GM18498 (cell line): ENCODE results near the gene ACADL.

Experiments
- ATAC-seq: cut with Tn5 transposase; IDR thresholded peaks from one replicate; pipeline ENCODE4 v1.9.1; 2021; ENCODE audit warnings: mild to moderate bottlenecking, moderate library complexity; ENCODE audit not compliant: unreplicated experiment

The ACADL gene

GRCh38 chr2:210224941-210225672, at the start of gene ACADL:
ACADL (minus strand) TSS chr2:210225447; CDS start chr2:210225263, 184 bp downstream.
- peak; percentile 57 for ATAC-seq

DNA sequence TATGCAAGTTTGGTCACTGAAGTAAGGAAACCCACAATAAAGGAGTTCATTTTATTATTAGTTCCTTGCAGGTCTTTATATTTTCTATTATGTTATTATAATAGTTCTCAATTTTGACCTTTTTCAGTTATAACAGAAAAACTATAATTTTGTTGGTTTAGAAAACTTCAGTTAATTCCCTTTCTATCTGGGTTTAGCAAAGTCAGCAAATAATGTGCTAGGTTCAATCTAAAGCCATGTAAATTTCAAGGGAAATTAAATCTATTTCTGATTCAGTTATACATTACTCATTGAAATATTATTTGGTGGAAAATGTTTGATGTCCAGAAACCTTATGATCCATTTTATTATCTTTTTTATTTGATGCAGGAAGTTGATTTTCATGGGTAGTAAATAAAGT, 46.1 kb upstream of the ACADL start:
- no peak for ATAC-seq

- no peak for ATAC-seq
Measured at GRCh38 chr2:210269148-210269547, 43.9 kb upstream of the ACADL start.

GRCh38 chr2:210268281-210268680, 43.0 kb upstream of the ACADL start:
- no peak for ATAC-seq

DNA sequence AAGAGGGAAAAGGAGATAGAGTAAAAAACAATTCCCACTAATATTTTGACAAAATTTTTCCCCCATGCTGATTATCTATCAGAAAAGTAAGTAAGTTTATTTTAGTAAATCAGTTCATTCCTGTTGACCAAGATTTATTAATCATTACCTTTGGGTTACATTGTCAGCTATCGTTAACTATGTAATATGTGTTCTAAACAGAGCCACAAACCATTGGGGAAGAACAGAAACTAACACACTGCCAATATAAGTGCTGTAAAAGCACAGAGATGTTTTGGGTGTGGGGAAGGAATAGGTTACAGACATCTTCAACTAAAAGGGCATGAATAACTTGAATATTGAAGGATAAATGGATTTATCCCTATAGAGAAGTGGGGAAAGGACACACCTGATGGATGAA, 42.5 kb upstream of the ACADL start:
- ATAC-seq = no peak

DNA sequence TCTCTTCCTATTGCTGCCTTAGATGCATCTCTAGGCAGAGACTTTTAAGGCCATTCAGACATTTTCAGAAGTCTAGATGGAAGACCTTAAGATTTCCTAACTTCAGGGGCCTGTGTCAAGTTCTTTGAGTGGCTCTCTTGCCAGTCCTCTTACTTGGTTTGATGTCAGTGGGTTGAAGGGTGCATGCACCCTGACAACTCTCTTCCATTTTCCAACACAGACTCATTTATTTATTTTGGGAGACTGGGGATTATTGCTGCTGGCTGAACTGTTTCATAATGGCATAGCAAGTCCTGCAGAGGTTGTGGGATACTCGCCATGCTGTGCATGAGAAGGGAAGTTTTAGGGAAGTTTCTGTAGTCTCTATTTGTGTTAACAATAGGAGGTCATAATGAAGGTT, 39.0 kb upstream of the ACADL start:
- no peak for ATAC-seq

- ATAC-seq = no peak
Measured at GRCh38 chr2:210263841-210264240, 38.6 kb upstream of the ACADL start.

DNA sequence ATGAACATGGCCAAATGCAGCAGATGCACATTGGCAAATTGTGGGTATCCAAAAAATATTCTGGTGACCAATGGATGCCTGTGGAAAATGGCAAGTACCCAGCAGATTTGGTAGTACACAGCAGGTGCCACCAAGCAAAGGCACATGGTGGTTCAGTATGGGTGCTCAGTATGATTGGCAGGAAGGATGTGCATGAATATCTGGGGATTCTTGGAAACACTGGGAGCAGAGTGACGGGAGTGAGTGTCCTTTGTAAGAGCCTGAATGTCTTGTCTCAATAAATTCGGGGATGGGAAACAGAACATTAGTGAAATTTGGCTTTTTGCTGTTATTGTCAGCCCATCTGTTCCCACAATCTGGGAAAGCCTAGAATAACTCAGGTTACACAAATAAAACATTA, 36.8 kb upstream of the ACADL start:
- no peak for ATAC-seq

DNA sequence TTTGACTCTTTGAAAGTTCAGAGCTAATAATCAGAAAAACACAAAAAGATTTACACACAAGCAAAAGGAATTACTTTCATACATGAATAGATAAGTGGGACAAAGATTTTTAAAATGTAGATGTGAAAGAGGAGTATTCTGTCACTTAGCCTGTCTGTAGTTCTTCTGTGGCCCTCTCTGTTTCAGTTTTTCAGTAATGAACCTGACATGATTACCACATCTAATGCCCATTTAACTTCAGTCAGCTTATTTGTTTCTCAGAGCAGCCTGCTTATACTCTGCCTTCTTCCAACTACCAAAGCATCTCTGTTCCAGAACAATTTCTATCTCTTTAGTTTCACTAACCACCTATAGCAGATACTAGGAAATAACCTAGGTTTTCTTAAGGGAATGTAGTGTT, 34.4 kb upstream of the ACADL start:
- peak; percentile 52 for ATAC-seq

DNA sequence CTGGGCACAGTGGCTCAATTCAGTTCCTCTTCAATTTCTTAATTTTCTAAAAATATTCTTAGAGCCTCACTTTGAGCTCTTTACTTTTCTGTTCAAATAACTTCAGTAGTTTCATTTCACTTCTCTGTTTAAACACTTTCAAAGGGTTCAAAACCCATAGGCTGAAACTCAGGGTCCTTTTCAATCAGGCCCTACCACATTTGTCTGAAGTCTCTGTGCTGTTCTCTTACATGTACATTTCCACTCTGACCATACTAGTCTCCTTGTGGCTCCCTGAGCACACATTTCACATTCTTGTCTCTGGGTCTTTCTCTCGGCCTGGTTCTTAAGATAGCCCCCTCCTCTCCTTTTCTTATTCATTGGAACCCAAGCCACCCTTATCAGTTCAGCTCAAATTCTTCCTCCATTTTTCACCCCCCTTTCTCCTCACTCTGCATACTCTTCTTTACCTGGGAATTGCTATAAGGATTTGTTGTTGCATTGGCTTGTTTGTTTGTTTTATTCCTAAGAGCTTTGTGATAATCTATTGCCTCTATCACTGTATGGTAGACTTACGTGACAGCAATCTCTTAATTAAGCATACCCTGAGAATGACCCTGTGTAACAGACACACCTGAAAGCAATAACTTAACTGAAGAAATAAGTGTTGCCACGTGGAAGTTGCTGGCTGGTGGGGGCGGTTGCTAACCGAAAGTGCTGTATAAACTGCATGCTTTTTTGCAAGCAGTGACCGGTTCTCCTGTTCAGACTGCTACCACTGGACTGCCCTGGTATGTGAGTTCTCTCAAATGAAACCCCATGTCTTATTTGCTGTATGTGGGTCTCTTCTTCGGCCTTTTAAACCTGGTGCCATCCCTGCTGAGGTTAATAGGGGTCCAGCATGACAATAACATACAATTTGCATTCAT, 27.7 kb upstream of the ACADL start:
- no peak for ATAC-seq

DNA sequence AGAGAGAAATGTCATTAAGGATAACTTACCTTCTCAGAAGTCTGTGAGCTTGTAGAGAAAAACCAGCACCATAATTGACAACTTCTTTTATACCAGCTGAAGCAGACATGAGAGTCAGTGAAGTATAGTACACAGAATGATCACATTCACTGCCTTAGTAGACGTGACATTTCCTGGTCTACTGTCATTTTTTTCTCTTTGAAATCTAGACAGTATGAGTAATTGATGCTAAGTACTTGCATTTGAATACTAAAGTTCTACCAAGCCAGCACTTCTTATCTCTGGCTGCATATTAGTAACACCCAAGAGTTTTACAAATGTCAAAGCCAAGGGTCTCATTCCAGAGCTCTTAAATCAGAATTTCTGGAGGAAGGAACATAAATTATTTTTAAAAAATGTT, 25.4 kb upstream of the ACADL start:
- no peak for ATAC-seq

DNA sequence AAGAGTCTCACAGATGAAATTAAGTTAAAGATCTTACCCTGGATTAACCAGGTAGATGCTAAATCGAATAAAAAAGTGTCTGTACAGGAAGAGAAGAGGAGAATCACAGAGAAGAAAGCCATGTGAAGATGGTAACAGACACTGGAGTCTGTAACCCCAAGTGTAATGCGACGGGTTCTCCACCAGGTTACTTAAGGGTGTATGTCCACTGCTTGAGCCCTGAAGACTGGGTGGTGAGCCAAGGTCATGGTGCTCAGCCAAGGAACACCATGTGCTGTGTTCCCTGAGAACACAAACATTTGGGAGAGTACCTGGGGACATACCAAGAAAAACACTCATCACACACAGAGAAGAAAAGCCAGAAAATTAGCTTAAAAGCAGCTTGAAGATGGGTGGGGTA, 8.2 kb upstream of the ACADL start:
- ATAC-seq = no peak

DNA sequence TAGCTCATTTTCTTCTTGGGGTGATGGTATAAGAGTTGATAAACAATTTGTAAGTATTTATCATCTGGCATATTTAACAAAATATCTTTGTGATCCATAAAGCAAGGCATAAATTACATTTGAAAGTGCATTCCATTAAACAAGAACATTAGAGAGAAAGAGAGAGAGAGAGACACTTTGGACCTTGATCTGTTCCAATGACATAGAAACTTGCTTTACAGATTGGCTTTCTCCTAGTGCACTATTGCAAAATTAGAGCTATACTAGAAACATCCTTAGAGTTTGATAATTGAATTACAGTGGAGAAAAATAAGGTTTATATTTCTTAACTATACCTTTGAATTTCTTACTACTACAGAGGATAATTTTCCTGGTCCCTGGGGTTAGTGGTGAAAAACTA, 5.7 kb upstream of the ACADL start:
- no peak for ATAC-seq

DNA sequence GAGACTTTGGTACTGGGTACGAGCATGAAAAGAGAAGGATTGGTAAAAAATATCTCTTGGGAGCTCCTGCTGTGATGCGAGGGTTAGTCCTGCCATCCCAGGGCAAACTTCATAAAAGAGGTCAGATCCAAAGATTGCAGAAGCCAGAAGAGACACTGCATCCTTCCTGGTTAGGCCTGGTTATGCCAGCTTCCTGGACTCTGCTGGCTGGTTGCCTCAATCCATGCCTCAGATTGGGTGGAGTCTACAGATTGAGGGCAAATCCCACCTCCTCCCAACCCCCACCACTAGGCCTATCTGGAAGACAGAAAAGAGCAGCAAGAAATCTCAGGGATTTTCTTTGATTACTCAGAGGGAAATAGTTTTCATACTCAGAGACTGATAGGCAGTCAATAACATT, 5.3 kb upstream of the ACADL start:
- ATAC-seq = no peak

DNA sequence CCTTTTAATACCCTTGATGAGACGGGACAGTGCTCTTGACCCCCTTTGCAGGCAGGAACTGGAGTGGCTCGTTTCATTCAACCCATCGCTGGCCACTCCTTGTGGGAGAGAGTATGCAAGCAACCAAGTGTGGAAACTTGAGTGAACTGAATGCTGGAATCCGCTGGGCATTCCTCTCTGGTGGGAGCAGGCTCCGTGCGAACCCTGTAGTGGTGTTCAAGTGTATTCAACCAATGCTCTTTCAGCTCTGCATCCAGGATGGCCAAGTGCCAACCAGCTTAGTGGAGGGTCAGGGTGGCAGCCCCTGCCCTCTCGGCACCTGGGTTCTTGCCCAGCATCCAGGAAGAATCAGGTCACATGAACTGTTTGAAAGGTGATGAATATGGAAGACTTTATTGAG, 3.3 kb upstream of the ACADL start:
- no peak for ATAC-seq

GRCh38 chr2:210227290-210228088, 2.2 kb upstream of the ACADL start:
- ATAC-seq = no peak

DNA sequence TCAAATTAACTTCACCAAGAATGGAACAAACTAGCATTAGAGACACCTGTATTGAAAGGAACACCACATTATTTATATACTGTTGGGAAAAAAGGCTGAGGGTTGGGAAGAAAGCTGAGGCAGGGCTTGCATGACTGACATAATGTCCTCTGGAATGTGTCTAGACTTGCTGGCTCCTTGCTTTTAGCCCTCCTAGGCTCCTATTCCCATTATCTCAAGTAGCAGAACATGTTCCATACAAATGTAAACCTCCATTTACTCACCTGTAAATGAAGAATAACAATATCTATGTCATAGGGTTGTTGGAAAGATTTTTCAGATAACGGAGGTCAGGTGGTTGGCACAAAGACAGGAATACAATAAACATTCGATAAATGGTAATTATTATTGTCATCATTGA, 976 bp upstream of the ACADL start:
- no peak for ATAC-seq

DNA sequence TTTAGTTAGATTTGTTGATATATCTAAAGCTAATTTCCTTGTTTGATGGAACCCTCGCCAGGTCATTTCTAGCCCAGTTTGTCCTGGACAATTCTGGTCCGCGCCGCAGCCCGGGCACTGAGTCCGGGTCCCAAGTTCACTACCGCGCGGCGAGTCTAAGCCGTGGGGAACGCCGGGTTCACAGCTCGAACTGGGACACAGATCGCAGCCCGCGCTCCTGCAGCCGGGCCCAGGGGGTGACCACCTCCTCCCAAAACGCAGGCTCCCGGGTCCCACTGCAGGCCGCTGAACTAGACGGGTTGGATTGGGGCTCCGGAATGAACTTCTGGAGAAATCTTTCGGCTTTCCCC, 681 bp downstream of the ACADL start:
- ATAC-seq = peak; percentile 30

GRCh38 chr2:210215120-210215519, 10.1 kb downstream of the ACADL start:
- ATAC-seq = no peak

DNA sequence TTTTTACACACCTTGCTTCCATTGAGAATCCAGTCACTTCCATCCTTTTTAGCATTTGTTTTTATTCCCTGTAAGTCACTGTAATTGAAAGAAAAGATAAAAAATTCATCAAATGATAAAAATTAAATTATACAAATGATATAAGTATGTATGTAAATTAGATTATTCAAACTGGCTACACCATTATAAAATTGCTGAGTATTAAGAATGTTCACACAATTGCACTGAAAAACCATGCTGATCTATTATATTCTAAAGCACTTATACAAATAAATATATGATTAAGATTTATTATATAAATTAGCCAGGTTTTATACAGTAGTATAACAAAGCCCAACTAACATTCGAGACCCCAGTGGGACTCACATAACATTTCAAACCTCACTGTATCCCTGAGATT, 15.1 kb downstream of the ACADL start:
- ATAC-seq = no peak

DNA sequence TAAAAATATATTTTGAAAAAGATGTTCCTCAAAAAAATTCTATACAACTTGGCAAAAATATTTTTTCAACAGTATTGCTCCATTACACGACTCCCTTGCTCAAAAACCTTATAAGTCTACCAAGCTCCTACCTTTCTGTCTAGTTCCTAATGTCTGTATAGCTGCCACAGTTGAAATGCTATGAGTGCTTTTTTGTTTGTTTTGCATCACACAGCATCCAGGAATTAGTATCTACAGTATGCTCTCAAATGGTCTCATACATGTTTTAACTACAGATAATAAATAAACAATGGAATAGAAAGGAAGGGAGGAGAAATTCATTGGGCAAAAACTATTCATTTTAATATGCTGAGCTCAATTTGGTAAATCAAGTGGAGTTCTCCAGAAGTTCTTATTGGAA, 17.3 kb downstream of the ACADL start:
- no peak for ATAC-seq

- ATAC-seq = no peak
Measured at GRCh38 chr2:210203558-210203957, 21.7 kb downstream of the ACADL start.
